Measurements from ENCODE around the gene THYN1.
"Not testable (repeated sequence)": the region's sequence is repeated elsewhere in the genome, so short reads cannot be mapped to it uniquely, and the experiment has no call there.

The THYN1 gene

GRCh38 chr11:134275188-134275533, 22.0 kb upstream of the THYN1 start:
- DNase-seq (ENCODE audit: low read depth, low spot score), result no peak

DNA sequence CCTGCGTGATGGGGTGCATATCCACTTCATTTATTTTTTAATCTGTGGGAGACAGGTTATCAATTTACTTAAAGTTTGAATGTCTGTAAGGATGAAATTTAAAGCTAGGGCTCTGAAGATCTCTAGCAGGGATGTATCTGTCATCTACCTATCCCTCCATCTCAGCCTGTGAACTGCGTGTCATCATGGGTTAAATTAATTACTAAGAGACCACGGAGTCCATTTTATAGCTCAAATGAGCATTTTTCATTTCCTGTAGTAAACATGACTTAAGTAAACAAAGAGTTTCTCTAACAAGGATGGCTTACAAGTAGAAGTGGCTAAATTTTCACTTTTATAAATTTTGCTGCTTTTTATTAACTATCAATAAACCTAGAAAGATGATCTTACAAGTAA, 20.2 kb upstream of the THYN1 start:
- DNase-seq (ENCODE audit: low read depth, low spot score), result no peak

GRCh38 chr11:134272381-134273316, 19.5 kb upstream of the THYN1 start:
- peak; percentile 90 for DNase-seq (ENCODE audit: low read depth, low spot score)

DNA sequence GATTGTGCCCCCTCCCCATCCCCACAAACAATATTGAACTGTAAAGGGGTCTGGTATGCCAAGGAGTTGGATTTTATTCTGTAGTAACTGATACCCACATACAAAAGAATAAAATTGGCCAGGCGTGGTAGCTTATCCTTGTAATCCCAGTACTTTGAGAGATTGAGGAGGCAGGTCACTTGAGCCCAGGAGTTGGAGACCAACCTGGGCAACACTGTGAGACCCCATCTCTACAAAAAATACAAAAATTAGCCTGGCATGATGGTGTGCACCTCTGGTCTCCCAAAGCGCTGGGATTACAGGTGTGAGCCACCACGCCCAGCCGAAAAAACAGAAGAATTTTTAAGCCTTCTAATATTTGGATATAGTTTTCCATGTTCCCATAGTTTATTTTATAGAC, 18.8 kb upstream of the THYN1 start:
- no peak for DNase-seq (ENCODE audit: low read depth, low spot score)

- DNase-seq (ENCODE audit: low read depth, low spot score), result peak; percentile 57
Measured at GRCh38 chr11:134270250-134270714, 17.1 kb upstream of the THYN1 start.

GRCh38 chr11:134267966-134268365, 14.8 kb upstream of the THYN1 start:
- no peak for DNase-seq (ENCODE audit: low read depth, low spot score)

- no peak for DNase-seq (ENCODE audit: low read depth, low spot score)
Measured at GRCh38 chr11:134267461-134267860, 14.3 kb upstream of the THYN1 start.

- DNase-seq (ENCODE audit: low read depth, low spot score), result no peak
Measured at GRCh38 chr11:134266841-134267251, 13.7 kb upstream of the THYN1 start.

- DNase-seq (ENCODE audit: low read depth, low spot score), result no peak
Measured at GRCh38 chr11:134266440-134266839, 13.3 kb upstream of the THYN1 start.

GRCh38 chr11:134264966-134265764, 12.0 kb upstream of the THYN1 start:
- DNase-seq (ENCODE audit: low read depth, low spot score), result no peak

DNA sequence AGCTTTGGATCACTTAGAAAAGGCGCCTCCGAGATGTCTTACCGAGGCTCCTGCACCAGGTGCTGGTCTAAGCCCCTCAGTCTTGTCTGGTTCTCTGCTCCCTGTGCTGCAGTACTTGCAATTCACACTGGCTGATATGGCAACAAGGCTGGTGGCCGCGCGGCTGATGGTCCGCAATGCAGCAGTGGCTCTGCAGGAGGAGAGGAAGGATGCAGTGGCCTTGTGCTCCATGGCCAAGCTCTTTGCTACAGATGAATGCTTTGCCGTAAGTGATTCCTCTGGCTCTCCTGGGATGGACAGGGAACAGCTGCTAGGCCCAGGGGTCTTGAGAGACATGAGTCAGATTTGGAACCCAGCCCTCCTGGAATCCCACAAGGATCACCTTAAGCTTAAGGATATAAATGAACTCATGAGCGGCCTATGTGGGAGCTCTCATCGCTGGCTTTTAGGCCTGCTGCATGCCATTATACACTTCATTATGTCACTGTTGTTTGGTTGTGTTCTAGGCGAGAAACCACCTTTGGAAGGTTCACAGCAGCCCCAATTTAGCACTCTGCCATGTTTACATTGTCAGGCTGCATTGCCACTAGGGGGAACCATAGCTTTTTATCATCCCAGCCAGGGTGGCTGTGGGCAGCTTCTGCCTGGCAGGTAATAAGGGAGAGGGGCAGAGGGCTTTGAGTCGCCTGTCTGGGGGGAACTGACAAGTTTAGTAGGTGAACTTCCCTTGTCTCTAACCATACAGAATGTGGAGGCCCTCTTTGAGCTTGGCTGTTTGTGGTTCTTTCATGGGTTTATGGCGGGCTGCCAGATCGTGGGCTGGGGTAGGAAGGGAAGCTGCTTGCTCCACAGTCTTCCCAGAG, 8.7 kb upstream of the THYN1 start:
- DNase-seq (ENCODE audit: low read depth, low spot score), result no peak

- no peak for DNase-seq (ENCODE audit: low read depth, low spot score)
Measured at GRCh38 chr11:134260983-134261382, 7.8 kb upstream of the THYN1 start.

- no peak for DNase-seq (ENCODE audit: low read depth, low spot score)
Measured at GRCh38 chr11:134260503-134260902, 7.4 kb upstream of the THYN1 start.

GRCh38 chr11:134258577-134258976, 5.4 kb upstream of the THYN1 start:
- DNase-seq (ENCODE audit: low read depth, low spot score), result no peak

DNA sequence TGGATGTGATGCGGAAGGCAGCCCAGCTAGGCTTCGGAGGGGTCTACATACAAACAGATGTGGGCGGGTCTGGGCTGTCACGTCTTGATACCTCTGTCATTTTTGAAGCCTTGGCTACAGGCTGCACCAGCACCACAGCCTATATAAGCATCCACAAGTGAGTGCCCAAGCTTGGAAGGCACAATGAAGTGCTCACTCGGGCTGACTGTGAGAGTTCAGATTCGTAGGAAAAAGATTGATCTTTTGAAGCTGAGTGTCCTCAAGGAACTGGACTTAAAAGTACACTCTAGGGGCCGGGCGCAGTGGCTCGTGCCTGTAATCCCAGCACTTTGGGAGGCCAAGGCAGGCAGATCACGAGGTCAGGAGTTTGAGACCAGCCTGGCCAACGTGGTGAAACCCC, 3.9 kb upstream of the THYN1 start:
- DNase-seq (ENCODE audit: low read depth, low spot score), result no peak

GRCh38 chr11:134255184-134255561, 2.0 kb upstream of the THYN1 start:
- DNase-seq (ENCODE audit: low read depth, low spot score), result not testable (repeated sequence)

DNA sequence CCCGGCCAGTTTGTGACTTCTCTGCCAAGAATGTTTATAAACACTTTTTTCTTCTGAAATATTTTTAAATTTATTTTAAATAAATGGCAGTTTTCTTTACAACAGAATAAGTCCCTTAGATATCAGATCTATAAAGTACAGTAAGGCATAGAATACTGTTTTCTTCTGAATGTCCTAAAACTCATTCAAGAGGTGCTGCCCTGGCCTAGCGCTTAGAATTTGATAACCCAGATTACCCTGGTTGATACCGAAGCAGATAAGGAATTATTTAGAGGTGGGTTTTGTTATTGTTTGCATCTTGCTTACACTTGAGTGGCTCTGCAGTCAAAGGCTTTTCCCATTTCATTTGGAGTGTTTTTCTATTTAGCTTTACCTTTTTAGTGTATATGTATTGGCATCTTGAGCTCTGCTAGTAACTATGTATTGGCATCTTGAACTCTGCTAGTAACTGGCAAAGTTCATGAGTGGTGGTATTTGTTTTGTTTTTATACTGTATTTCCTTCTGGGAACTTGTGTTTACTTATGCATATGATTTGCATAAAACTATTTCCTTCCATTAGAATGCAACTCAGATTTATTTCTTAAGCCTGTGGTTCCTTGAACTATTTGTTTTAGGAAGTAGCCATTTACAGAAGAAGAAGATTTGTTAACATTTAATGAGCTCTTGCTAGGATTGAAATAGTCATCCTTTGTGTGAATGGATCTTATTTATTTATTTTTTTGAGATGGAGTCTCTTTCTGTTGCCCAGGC, 1.5 kb upstream of the THYN1 start:
- DNase-seq (ENCODE audit: low read depth, low spot score), result no peak

- DNase-seq (ENCODE audit: low read depth, low spot score), result no peak
Measured at GRCh38 chr11:134252346-134253187, 585 bp downstream of the THYN1 start.

DNA sequence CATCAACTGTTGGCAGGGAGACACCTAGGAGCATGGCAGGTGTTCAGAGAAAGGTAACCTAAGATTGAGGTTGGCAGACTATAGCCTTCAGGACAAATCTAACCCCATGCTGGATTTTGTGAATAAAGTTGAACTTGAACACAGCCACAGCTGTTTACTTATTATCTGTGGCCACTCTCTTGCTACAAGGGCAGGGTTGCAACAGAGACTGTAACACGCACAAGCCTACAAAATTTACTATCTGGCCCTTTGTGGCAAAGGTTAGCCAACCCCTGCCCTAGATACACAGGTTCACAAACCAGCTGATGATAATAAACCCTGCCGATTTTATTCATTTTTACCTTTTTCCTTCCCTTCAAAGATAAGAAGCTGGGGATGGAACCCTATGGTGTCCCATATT, 2.5 kb downstream of the THYN1 start:
- DNase-seq (ENCODE audit: low read depth, low spot score), result no peak

- no peak for DNase-seq (ENCODE audit: low read depth, low spot score)
Measured at GRCh38 chr11:134250246-134250645, 2.9 kb downstream of the THYN1 start.

Data from iPS DF 19.7 (cell line).